GM12878 (cell line): ENCODE measurements around the gene IL19. TPM values are rescaled to one million over a fixed set of nuclear protein-coding genes. Genes with fewer than 3 reads are reported as not detected.

ENCODE experiments used
- BCL11A ChIP-seq: IDR thresholded peaks from 2 replicates; pipeline ENCODE4 v1.6.1; 2011; ENCODE audit warnings: low read depth, low read length
- BHLHE40 ChIP-seq, 2 experiments: fragments of 450-650 bp in 1 of 2; IDR thresholded peaks; 2 replicates each; pipeline ENCODE4 v1.6.1; 2011 to 2017; ENCODE audit warnings: low read depth in 2 of 2, borderline replicate concordance in 1 of 2, improper control_type of control experiment in 1 of 2, low read length in 1 of 2, mild to moderate bottlenecking in 1 of 2
- CBX3 ChIP-seq: fragments of 200-600 bp; sonication (generic); IDR thresholded peaks from 2 replicates; pipeline ENCODE4 v1.6.1; 2016; ENCODE audit warnings: low read depth, borderline replicate concordance
- CEBPB ChIP-seq, 2 experiments: fragments of 150-350 bp in 1 of 2; IDR thresholded peaks; 2 replicates each; pipeline ENCODE4 v1.6.1; 2012 to 2014; ENCODE audit warnings: low read depth in 2 of 2, low read length in 2 of 2, borderline replicate concordance in 1 of 2, inconsistent platforms in 1 of 2
- ESRRA ChIP-seq: IDR thresholded peaks from 2 replicates; pipeline ENCODE4 v1.6.1; 2012; ENCODE audit warnings: mild to moderate bottlenecking, low read length, improper control_type of control experiment
- EZH2 ChIP-seq: IDR thresholded peaks from 2 replicates; pipeline ENCODE4 v1.6.1; 2012; ENCODE audit warnings: low read depth, mild to moderate bottlenecking, control low read depth, inconsistent platforms, low read length, borderline replicate concordance; ENCODE audit not compliant: control insufficient read depth
- HCFC1 ChIP-seq: fragments of 150-350 bp; IDR thresholded peaks from 2 replicates; pipeline ENCODE4 v1.6.1; 2014; ENCODE audit warnings: low read length
- HDAC6 ChIP-seq: fragments of 200-600 bp; sonication (generic); IDR thresholded peaks from one replicate; pipeline ENCODE4 v1.8.0; 2017; ENCODE audit warnings: antibody characterized with exemption; ENCODE audit not compliant: unreplicated experiment
- JUND ChIP-seq: IDR thresholded peaks from 2 replicates; pipeline ENCODE4 v1.6.1; 2012; ENCODE audit warnings: low read depth, mild to moderate bottlenecking, low read length, improper control_type of control experiment, moderate library complexity
- MTA3 ChIP-seq: IDR thresholded peaks from 2 replicates; pipeline ENCODE4 v1.6.1; 2012; ENCODE audit warnings: low read length, inconsistent platforms, borderline replicate concordance
- NFXL1 ChIP-seq: fragments of 450-650 bp; IDR thresholded peaks from 2 replicates; pipeline ENCODE4 v1.6.1; 2017; ENCODE audit warnings: antibody characterized with exemption, mild to moderate bottlenecking, borderline replicate concordance
- NFYB ChIP-seq: IDR thresholded peaks from 2 replicates; pipeline ENCODE4 v1.6.1; 2011; ENCODE audit warnings: low read depth, mild to moderate bottlenecking, low read length, improper control_type of control experiment, moderate library complexity; ENCODE audit not compliant: insufficient read depth
- PAX8 ChIP-seq: fragments of 450-650 bp; IDR thresholded peaks from 2 replicates; pipeline ENCODE4 v1.6.1; 2017; ENCODE audit warnings: mild to moderate bottlenecking, moderate library complexity
- POU2F2 ChIP-seq: IDR thresholded peaks from 3 replicates; pipeline ENCODE4 v1.6.1; 2011; ENCODE audit warnings: low read depth, mild to moderate bottlenecking, low read length, borderline replicate concordance
- RAD21 ChIP-seq: IDR thresholded peaks from 2 replicates; pipeline ENCODE4 v1.6.1; 2011; ENCODE audit warnings: mild to moderate bottlenecking, low read depth, low read length, moderate library complexity; ENCODE audit not compliant: insufficient read depth
- RB1 ChIP-seq: fragments of 450-650 bp; formaldehyde crosslinking; IDR thresholded peaks from 2 replicates; pipeline ENCODE4 v1.6.1; 2017; ENCODE audit warnings: mild to moderate bottlenecking, borderline replicate concordance
- RCOR1 ChIP-seq: conservative IDR thresholded peaks from 2 replicates; pipeline ENCODE4 v1.6.1; 2012; ENCODE audit warnings: low read depth, low read length, improper control_type of control experiment
- YBX1 ChIP-seq: fragments of 450-650 bp; IDR thresholded peaks from 2 replicates; pipeline ENCODE4 v1.6.1; 2016; ENCODE audit warnings: antibody characterized with exemption
- ZNF207 ChIP-seq: fragments of 450-650 bp; IDR thresholded peaks from 2 replicates; pipeline ENCODE4 v1.6.1; 2014; ENCODE audit warnings: antibody characterized with exemption, mild to moderate bottlenecking, borderline replicate concordance
- ZNF384 ChIP-seq: IDR thresholded peaks from 2 replicates; pipeline ENCODE4 v1.6.1; 2012; ENCODE audit warnings: low read depth, mild to moderate bottlenecking, low read length, improper control_type of control experiment, borderline replicate concordance
- ZNF622 ChIP-seq: fragments of 450-650 bp; IDR thresholded peaks from 2 replicates; pipeline ENCODE4 v1.6.1; 2017; ENCODE audit warnings: mild to moderate bottlenecking, inconsistent platforms
- polyA plus RNA-seq, 11 experiments: library from polyadenylated mRNA; depleted of rRNA in 4 of 11; unstranded in 6 of 11; stranded (reverse) in 5 of 11; fragments of >200 nt; fragmentation: Nextera tagmentation in 4 of 11; fragmentation: Illumina TruSeq in 1 of 11; extraction: Ambion mirVana in 4 of 11; extraction: Trizol in 1 of 11; gene quantifications; 1 replicate in 1 of 11; 2 replicates in 10 of 11; pipeline versions ENCODE4 v1.2.1 to v1.2.3, GENCODE V29; 2011 to 2016; ENCODE audit warnings: inconsistent platforms in 2 of 11, missing spikeins in 2 of 11, low read depth in 1 of 11
- total RNA-seq, 4 experiments: library from RNA; depleted of rRNA in 3 of 4; stranded (reverse); fragments of >200 nt in 3 of 4; fragmentation: Illumina TruSeq in 1 of 4; extraction: Trizol in 1 of 4; gene quantifications; 2 replicates each; pipeline versions ENCODE4 v1.2.1 to v1.2.3, GENCODE V29; 2013 to 2021
- TF ChIP-seq, protein P1 (sequence below): fragments of 450-650 bp; IDR thresholded peaks from 2 replicates; pipeline ENCODE4 v1.6.1; 2017; ENCODE audit warnings: mild to moderate bottlenecking
- TF ChIP-seq, protein P2 (sequence below): IDR thresholded peaks from 2 replicates; pipeline ENCODE4 v1.6.1; 2011; ENCODE audit warnings: borderline replicate concordance, low read depth, mild to moderate bottlenecking, moderate library complexity, low read length; ENCODE audit not compliant: insufficient read depth, poor library complexity, severe bottlenecking
- TF ChIP-seq, protein P3 (sequence below): fragments of 450-650 bp; IDR thresholded peaks from 2 replicates; pipeline ENCODE4 v1.6.1; 2018; ENCODE audit warnings: mild to moderate bottlenecking, low read depth, moderate library complexity; ENCODE audit not compliant: partially characterized antibody

IL19 gene
- total and polyA plus RNA-seq, 10 of the 15 experiments (the other 5 are each of a cell fraction or from before 2014, with no cell fraction given), result 0.10 to 0.73 (median 0.28) TPM; not detected in 6

DNA sequence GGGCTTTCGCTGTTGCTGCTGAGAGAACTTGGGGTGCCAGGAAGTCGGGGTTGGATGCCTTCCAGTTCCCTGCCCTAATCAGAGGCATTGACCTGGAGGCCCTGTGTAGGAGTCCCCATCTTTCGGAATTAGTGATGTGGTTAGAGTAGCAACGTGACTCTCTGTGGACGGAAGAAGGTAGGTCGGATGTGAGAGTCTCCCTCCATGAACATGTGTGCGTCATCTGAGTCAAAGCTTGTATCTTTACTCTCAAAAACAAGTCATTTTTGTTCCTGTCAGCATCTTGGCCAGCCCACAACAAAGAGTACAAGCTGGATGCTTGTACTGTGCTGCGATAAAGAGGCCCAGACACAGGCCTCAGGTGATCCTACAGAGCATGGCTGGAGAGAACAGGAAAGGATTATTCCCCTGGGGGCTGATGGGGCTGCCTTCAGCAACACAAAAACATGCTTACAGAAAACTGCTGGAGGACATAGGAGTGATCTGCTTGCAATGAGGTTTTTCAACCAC, 32.7 kb downstream of the IL19 start (continued):
- peak; percentile 9; the same call in 1 of the 2 replicates for TF ChIP-seq RAD21
- TF ChIP-seq HDAC6, result no peak
- no peak for TF ChIP-seq CBX3
- peak; percentile 78; the same call in 1 of the 2 replicates for TF ChIP-seq JUND
- TF ChIP-seq, protein P1, sequence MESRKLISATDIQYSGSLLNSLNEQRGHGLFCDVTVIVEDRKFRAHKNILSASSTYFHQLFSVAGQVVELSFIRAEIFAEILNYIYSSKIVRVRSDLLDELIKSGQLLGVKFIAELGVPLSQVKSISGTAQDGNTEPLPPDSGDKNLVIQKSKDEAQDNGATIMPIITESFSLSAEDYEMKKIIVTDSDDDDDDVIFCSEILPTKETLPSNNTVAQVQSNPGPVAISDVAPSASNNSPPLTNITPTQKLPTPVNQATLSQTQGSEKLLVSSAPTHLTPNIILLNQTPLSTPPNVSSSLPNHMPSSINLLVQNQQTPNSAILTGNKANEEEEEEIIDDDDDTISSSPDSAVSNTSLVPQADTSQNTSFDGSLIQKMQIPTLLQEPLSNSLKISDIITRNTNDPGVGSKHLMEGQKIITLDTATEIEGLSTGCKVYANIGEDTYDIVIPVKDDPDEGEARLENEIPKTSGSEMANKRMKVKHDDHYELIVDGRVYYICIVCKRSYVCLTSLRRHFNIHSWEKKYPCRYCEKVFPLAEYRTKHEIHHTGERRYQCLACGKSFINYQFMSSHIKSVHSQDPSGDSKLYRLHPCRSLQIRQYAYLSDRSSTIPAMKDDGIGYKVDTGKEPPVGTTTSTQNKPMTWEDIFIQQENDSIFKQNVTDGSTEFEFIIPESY, result no peak
- TF ChIP-seq RB1, result no peak
- no peak for TF ChIP-seq ZNF384
- peak; percentile 98 to 99 for TF ChIP-seq BHLHE40 (IDR thresholded peaks at IDR 0.05; ENCODE audit: borderline replicate concordance in 1 of 2, low read depth in 2 of 2, low read length in 1 of 2)
- no peak for TF ChIP-seq HCFC1
- TF ChIP-seq POU2F2, result peak; percentile 71; the same call in 1 of the 3 replicates
- no peak for TF ChIP-seq NFYB
- peak; percentile 76; the same call in 1 of the 2 replicates for TF ChIP-seq ZNF207
- TF ChIP-seq BCL11A, result peak; percentile 93
- TF ChIP-seq, protein P2, sequence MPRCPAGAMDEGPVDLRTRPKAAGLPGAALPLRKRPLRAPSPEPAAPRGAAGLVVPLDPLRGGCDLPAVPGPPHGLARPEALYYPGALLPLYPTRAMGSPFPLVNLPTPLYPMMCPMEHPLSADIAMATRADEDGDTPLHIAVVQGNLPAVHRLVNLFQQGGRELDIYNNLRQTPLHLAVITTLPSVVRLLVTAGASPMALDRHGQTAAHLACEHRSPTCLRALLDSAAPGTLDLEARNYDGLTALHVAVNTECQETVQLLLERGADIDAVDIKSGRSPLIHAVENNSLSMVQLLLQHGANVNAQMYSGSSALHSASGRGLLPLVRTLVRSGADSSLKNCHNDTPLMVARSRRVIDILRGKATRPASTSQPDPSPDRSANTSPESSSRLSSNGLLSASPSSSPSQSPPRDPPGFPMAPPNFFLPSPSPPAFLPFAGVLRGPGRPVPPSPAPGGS, result peak; percentile 84
- no peak for TF ChIP-seq YBX1
- no peak for TF ChIP-seq ESRRA
- TF ChIP-seq MTA3, result peak; percentile 99; the same call in 1 of the 2 replicates
- TF ChIP-seq, protein P3, sequence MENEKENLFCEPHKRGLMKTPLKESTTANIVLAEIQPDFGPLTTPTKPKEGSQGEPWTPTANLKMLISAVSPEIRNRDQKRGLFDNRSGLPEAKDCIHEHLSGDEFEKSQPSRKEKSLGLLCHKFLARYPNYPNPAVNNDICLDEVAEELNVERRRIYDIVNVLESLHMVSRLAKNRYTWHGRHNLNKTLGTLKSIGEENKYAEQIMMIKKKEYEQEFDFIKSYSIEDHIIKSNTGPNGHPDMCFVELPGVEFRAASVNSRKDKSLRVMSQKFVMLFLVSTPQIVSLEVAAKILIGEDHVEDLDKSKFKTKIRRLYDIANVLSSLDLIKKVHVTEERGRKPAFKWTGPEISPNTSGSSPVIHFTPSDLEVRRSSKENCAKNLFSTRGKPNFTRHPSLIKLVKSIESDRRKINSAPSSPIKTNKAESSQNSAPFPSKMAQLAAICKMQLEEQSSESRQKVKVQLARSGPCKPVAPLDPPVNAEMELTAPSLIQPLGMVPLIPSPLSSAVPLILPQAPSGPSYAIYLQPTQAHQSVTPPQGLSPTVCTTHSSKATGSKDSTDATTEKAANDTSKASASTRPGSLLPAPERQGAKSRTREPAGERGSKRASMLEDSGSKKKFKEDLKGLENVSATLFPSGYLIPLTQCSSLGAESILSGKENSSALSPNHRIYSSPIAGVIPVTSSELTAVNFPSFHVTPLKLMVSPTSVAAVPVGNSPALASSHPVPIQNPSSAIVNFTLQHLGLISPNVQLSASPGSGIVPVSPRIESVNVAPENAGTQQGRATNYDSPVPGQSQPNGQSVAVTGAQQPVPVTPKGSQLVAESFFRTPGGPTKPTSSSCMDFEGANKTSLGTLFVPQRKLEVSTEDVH, result peak; percentile 67
- no peak for TF ChIP-seq ZNF622
- no peak for TF ChIP-seq RCOR1
- TF ChIP-seq NFXL1, result no peak
- peak in 1 of 2 experiments; percentile 97; a peak in 2 of 4 replicates for TF ChIP-seq CEBPB (IDR thresholded peaks at IDR 0.05; ENCODE audit: borderline replicate concordance in 1 of 2, low read depth in 2 of 2, low read length in 2 of 2)
- no peak for TF ChIP-seq PAX8
- TF ChIP-seq EZH2, result no peak
